Muscle layer of duodenum (tissue), 2 donors: Measurements from ENCODE around the gene MGLL.
"Not testable (repeated sequence)": the region's sequence is repeated elsewhere in the genome, so short reads cannot be mapped to it uniquely, and the experiment has no call there.

ENCODE experiments used
- H3K27ac ChIP-seq: one replicate; pipeline ENCODE4 v1.7.0; 2013; ENCODE audit warnings: mild to moderate bottlenecking, low read length
- H3K27me3 ChIP-seq: one replicate; pipeline ENCODE4 v1.7.0; 2013; ENCODE audit warnings: low read depth, mild to moderate bottlenecking, control low read depth, low read length
- H3K36me3 ChIP-seq, 2 donors: one replicate each; pipeline ENCODE4 v1.7.0; 2013; ENCODE audit warnings: low read length in 2 of 2, control low read depth in 1 of 2, mild to moderate bottlenecking in 1 of 2; ENCODE audit not compliant: insufficient read depth in 2 of 2, control insufficient read depth in 1 of 2
- H3K4me1 ChIP-seq, 2 donors: one replicate each; pipeline ENCODE4 v1.7.0; 2013; ENCODE audit warnings: low read length in 2 of 2, mild to moderate bottlenecking in 2 of 2, control low read depth in 1 of 2, moderate library complexity in 1 of 2; ENCODE audit not compliant: insufficient read depth in 2 of 2, control insufficient read depth in 1 of 2
- H3K4me3 ChIP-seq, 2 donors: one replicate each; pipeline ENCODE4 v1.7.0; 2013; ENCODE audit warnings: low read length in 2 of 2, low read depth in 1 of 2, mild to moderate bottlenecking in 1 of 2
- H3K9me3 ChIP-seq, 2 donors: one replicate each; pipeline ENCODE4 v1.7.0; 2013; ENCODE audit warnings: low read length in 2 of 2, control low read depth in 1 of 2, mild to moderate bottlenecking in 1 of 2; ENCODE audit not compliant: control insufficient read depth in 1 of 2
- donor health status: healthy.

The MGLL gene

DNA sequence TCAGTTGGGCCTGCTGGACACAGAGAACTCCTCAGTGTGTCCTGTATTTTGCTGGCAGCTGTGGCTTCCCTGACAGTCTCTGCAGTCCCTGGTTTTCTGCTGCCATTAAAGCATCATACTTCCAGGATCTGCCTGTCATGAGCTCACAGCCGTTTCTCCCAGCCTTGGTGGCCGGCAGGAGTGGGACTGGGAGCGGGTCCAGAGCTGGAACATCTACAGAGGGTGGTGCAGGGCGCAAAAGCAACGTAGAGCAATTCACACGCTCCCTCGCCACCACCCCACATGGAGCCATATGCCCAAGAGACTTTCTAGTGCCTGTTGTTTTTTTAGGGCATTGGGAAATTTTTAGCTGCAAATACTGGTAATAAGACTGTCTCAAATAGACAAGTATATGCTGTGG lies 116.0 kb downstream of the MGLL start:
- H3K9me3 ChIP-seq, result no peaks in the 10 kb centered on the region
- no peaks in the 10 kb centered on the region for H3K27me3 ChIP-seq
- H3K4me1 ChIP-seq, result peaks cover 8 to 19% of the 10 kb centered on the region in 2 donors
- no peak overlapping the region for H3K27ac ChIP-seq
- peaks cover 0 to 5% of the 10 kb centered on the region in 2 donors for H3K36me3 ChIP-seq
- no peak overlapping the region for H3K4me3 ChIP-seq

DNA sequence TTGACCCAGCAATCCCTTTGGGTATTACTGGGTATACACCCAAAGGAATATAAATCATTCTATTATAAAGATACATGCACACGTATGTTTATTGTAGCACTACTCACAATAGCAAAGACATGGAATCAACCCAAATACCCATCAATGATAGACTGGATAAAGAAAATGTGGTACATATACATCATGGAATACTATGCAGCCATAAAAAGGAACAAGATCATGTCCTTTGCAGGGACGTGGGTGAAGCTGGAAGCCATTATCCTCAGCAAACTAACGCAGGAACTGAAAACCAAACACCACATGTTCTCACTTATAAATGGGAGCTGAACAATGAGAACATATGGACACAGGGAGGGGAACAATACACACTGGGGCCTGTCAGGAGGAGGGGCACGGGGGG lies 117.5 kb downstream of the MGLL start:
- not testable (repeated sequence) for H3K9me3 ChIP-seq, H3K36me3 ChIP-seq, H3K4me3 ChIP-seq, H3K27ac ChIP-seq, H3K27me3 ChIP-seq
- peaks cover 8 to 15% of the 10 kb centered on the region in 2 donors for H3K4me1 ChIP-seq

DNA sequence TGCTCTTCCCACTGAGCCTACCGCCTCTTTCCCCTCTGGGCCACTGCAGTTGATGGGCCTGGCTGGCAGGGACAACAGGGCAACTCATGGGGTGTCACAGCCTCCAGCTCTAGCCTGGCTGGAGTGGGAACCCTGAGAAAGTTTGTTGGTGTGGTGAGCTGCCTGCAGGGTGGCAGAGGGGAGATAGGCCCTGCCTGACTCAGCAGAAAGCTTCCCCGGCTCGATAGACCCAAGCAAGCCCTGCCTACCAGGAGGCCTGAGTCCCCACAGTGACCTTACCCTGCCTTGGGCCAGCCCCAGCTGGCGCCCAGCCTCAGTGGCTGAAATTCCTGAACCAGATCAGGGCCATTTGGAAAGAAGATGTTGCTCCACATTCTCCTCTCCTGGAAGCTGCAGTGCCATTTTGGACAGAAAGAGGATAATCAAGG lies 120.2 kb downstream of the MGLL start:
- Histone ChIP-seq H3K4me3 (no peak overlapping the region), H3K27ac (no peak overlapping the region), H3K27me3 (no peaks in the 10 kb centered on the region), H3K9me3 (no peaks in the 10 kb centered on the region), H3K4me1 (peaks cover 21 to 23% of the 10 kb centered on the region in 2 donors), H3K36me3 (peaks cover 0 to 5% of the 10 kb centered on the region in 2 donors)

DNA sequence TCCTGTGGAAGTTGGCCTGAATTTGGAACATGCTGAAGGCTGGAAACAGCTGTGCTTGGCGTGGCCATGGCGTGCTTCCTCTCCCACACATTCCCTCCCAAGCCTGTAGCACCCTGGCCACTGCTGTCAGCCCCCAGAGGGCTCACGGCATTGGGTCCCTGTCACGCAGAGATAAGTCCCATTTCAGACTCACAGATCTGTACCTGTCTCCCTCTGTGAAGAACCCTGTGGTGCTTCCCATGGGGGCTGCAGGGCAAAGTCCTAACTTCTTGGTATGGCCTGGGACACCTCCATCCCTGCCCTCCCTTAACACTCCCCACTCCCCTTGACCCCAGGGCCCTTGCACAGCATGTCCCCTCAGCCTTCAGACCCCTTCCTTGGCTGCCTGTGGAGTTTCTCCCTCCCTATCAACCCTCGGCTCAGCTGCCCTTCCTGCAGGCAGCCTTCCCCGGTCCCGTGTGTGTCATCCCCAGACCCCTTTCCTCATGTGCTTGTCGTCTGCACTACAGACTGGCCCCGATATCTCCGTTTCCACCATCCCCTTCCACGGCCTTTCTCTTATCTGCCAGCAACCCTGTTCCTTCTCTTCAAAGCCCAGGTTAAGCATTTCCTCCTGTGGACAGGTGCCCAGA lies 120.9 kb downstream of the MGLL start:
- Histone ChIP-seq H3K9me3 (no peaks in the 10 kb centered on the region), H3K36me3 (peaks cover 0 to 5% of the 10 kb centered on the region in 2 donors), H3K4me3 (no peak overlapping the region), H3K4me1 (peaks cover 29% of the 10 kb centered on the region in 2 donors), H3K27me3 (no peaks in the 10 kb centered on the region), H3K27ac (no peak overlapping the region)

- Histone ChIP-seq H3K36me3 (no peaks in the 10 kb centered on the region), H3K27me3 (no peaks in the 10 kb centered on the region), H3K4me1 (peaks cover 29% of the 10 kb centered on the region in 2 donors), H3K4me3 (no peak overlapping the region), H3K9me3 (no peaks in the 10 kb centered on the region), H3K27ac (no peak overlapping the region)
Measured at GRCh38 chr3:127700406-127700805, 121.9 kb downstream of the MGLL start.

- no peaks in the 10 kb centered on the region for H3K27me3 ChIP-seq
- H3K9me3 ChIP-seq, result no peaks in the 10 kb centered on the region
- no peak overlapping the region for H3K4me3 ChIP-seq
- peaks cover 29% of the 10 kb centered on the region in 2 donors for H3K4me1 ChIP-seq
- H3K36me3 ChIP-seq, result peaks cover 0 to 2% of the 10 kb centered on the region in 2 donors
- peak overlapping the region; percentile 89 for H3K27ac ChIP-seq
Measured at GRCh38 chr3:127699416-127700300, 122.7 kb downstream of the MGLL start.

- H3K27me3 ChIP-seq, result no peaks in the 10 kb centered on the region
- peaks cover 0 to 7% of the 10 kb centered on the region in 2 donors for H3K36me3 ChIP-seq
Measured at GRCh38 chr3:127698691-127699415, 123.5 kb downstream of the MGLL start.

DNA sequence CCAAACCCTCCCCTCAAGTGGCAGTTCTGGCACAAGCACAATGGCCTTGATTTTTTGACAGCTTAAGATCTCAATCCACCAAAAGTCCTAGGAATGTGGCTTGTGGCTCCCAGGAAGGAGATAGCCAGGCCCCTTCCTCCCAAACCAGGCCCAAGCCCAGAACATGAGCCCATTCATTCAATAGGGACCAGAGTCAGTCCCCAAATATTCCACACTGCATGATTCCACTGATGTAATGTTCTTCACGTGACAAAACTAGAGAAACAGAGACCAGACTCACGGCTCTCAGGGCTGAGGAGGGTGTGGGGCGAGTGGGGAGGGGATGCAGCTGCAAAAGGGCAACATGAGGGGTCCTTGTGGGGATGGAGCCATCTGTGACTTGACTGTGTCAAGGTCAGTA lies 124.0 kb downstream of the MGLL start:
- H3K27me3 ChIP-seq, result no peaks in the 10 kb centered on the region
- H3K4me1 ChIP-seq, result peaks cover 29% of the 10 kb centered on the region in 2 donors
- peaks cover 0 to 7% of the 10 kb centered on the region in 2 donors for H3K36me3 ChIP-seq
- H3K9me3 ChIP-seq, result no peaks in the 10 kb centered on the region
- H3K27ac ChIP-seq, result peak overlapping the region; percentile 89
- peak overlapping the region in 1 of 2 donors; percentile 52 for H3K4me3 ChIP-seq

More at GRCh38 chr3:127698691-127699415, 123.5 kb downstream of the MGLL start:
- Histone ChIP-seq H3K4me1 (peaks cover 29% of the 10 kb centered on the region in 2 donors), H3K27ac (peak overlapping the region; percentile 89), H3K4me3 (no peak overlapping the region), H3K9me3 (no peaks in the 10 kb centered on the region)

GRCh38 chr3:127697551-127698240 lies 124.6 kb downstream of the MGLL start:
- Histone ChIP-seq H3K27ac (peak overlapping the region; percentile 89), H3K4me1 (peaks cover 29% of the 10 kb centered on the region in 2 donors), H3K4me3 (peak overlapping the region; percentile 3 to 52), H3K9me3 (no peaks in the 10 kb centered on the region), H3K36me3 (peaks cover 3 to 11% of the 10 kb centered on the region in 2 donors), H3K27me3 (no peaks in the 10 kb centered on the region)

DNA sequence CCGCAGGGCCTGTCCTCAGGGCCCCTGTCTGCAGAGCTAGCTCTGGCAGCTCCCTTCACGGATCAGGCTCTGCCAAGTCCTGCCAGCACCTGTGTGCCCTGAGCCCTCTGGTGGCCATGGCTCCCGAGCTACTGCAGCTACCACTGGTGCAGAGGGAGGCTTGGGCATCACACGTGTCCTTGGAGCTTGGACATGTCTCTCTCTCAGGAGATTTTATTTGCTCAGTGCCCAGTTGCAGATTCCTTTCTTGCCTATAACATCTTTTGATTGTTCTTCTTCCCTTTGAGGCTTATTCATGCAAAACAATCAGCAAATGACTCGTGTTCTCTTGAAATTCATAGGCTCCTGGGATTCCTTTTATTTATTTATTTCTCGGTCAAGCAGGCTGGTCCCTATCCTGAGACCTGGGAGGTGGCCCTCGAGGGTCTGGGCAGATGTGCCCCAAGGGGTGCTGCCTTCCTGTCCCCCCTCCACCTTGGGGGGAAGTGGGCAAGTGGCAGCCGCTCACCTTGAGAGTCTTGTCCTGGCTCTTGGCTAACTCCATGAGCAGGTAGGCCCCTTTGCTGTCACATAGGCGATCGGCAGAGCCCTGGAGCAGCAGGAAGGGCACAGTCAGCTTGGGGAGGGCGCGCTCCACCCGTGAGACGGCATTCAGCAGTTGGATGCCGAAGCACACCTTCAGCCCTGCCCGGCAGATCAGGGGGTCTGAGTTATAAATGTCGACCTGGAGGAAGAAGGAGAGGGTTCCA lies 127.7 kb downstream of the MGLL start:
- H3K4me1 ChIP-seq, result peaks cover 29 to 42% of the 10 kb centered on the region in 2 donors
- H3K27ac ChIP-seq, result no peak overlapping the region
- H3K4me3 ChIP-seq, result no peak overlapping the region
- H3K9me3 ChIP-seq, result no peaks in the 10 kb centered on the region
- no peaks in the 10 kb centered on the region for H3K27me3 ChIP-seq
- H3K36me3 ChIP-seq, result peaks cover 3 to 13% of the 10 kb centered on the region in 2 donors
